Measurements from ENCODE around the gene TRIM41. TPM values are rescaled to one million over a fixed set of nuclear protein-coding genes. Genes with fewer than 3 reads are reported as not detected.

TRIM41 gene
- total and polyA plus RNA-seq, 2 of the 13 experiments (the other 11 are each of a cell fraction or from before 2014, with no cell fraction given), result 10.2 to 16.7 TPM

GRCh38 chr5:181246276-181247049, 23.4 kb downstream of the TRIM41 start (continued):
- TF ChIP-seq DZIP1 (CRISPR knock-in tag; IDR thresholded peaks at IDR 0.05), result no peak
- TF ChIP-seq KMT2A (CRISPR knock-in tag; IDR thresholded peaks at IDR 0.05), result no peak
- TF ChIP-seq ZNF501 (CRISPR knock-in tag; IDR thresholded peaks at IDR 0.05), result peak; percentile 84
- TF ChIP-seq RFX3 (CRISPR knock-in tag; IDR thresholded peaks at IDR 0.05), result no peak
- TF ChIP-seq THYN1 (CRISPR knock-in tag; IDR thresholded peaks at IDR 0.05; ENCODE audit: borderline replicate concordance, low read depth), result no peak
- TF ChIP-seq MXD4 (CRISPR knock-in tag; IDR thresholded peaks at IDR 0.05), result no peak
- no peak for TF ChIP-seq E2F5 (CRISPR knock-in tag; conservative IDR thresholded peaks at IDR 0.05)
- no peak for TF ChIP-seq TOPORS (CRISPR knock-in tag; IDR thresholded peaks at IDR 0.05)
- no peak for TF ChIP-seq ZNF552 (CRISPR knock-in tag; IDR thresholded peaks at IDR 0.05; ENCODE audit: borderline replicate concordance)
- 0 out of 2 replicates have a peak, but pooled peaks have one; percentile 35 for TF ChIP-seq E2F2 (CRISPR knock-in tag; IDR thresholded peaks at IDR 0.05; ENCODE audit: borderline replicate concordance)
- no peak for TF ChIP-seq GPN1 (CRISPR knock-in tag; IDR thresholded peaks at IDR 0.05; ENCODE audit: borderline replicate concordance)
- TF ChIP-seq PREB (CRISPR knock-in tag; IDR thresholded peaks at IDR 0.05), result no peak
- TF ChIP-seq SPEN (CRISPR knock-in tag; IDR thresholded peaks at IDR 0.05; ENCODE audit: low read depth), result peak; percentile 66; the same call in 1 of the 2 replicates
- TF ChIP-seq FUBP1 (CRISPR knock-in tag; IDR thresholded peaks at IDR 0.05; ENCODE audit: borderline replicate concordance), result no peak
- TF ChIP-seq HES4 (CRISPR knock-in tag; IDR thresholded peaks at IDR 0.05; ENCODE audit: borderline replicate concordance), result no peak
- no peak for TF ChIP-seq SIX1 (CRISPR knock-in tag; IDR thresholded peaks at IDR 0.05; ENCODE audit: borderline replicate concordance)
- TF ChIP-seq MAFF (IDR thresholded peaks at IDR 0.05; ENCODE audit: low read depth, low read length), result no peak
- TF ChIP-seq ZNF224 (CRISPR knock-in tag; IDR thresholded peaks at IDR 0.05), result no peak
- TF ChIP-seq ZFYVE20 (CRISPR knock-in tag; IDR thresholded peaks at IDR 0.05; ENCODE audit: borderline replicate concordance, low read depth), result no peak
- peak; percentile 32; the same call in 1 of the 2 replicates for TF ChIP-seq ERF (CRISPR knock-in tag; IDR thresholded peaks at IDR 0.05)
